ENCODE measurements around the gene COL27A1. TPM values are rescaled to one million over a fixed set of nuclear protein-coding genes. Genes with fewer than 3 reads are reported as not detected.
"Not testable (repeated sequence)": the region's sequence is repeated elsewhere in the genome, so short reads cannot be mapped to it uniquely, and the experiment has no call there.

COL27A1 gene
- total RNA-seq, 3 donors from 2014 or later = 3.5 to 22.0 (median 6.7) TPM

GRCh38 chr9:114124138-114124537 lies 31.2 kb upstream of the COL27A1 start:
- TF ChIP-seq POLR2AphosphoS5 (IDR thresholded peaks at IDR 0.05) = no peak
- TF ChIP-seq CTCF (IDR thresholded peaks at IDR 0.05) = no peak
- DNase-seq (ENCODE audit: low spot score in 2 of 2) = no peak

GRCh38 chr9:114124666-114125475 lies 30.5 kb upstream of the COL27A1 start:
- intact Hi-C loops (cut with DNase I; ENCODE audit: low total_unique reads) = no loop called here
- Histone ChIP-seq H3K36me3 (no peaks in the 10 kb centered on the region), H3K4me1 (no peaks in the 10 kb centered on the region), H3K4me3 (no peak overlapping the region), H3K27ac (no peak overlapping the region), H3K9me3 (peaks cover 0 to 4% of the 10 kb centered on the region in 2 donors), H3K27me3 (no peaks in the 10 kb centered on the region)
- DNase-seq (ENCODE audit: low spot score in 2 of 2) = no peak
- TF ChIP-seq POLR2AphosphoS5 (IDR thresholded peaks at IDR 0.05) = no peak
- TF ChIP-seq CTCF (IDR thresholded peaks at IDR 0.05) = no peak
- TF ChIP-seq POLR2A (IDR thresholded peaks at IDR 0.05) = no peak

More at GRCh38 chr9:114124138-114124537, 31.2 kb upstream of the COL27A1 start:
- H3K27me3 ChIP-seq = no peaks in the 10 kb centered on the region
- intact Hi-C loops (cut with DNase I; ENCODE audit: low total_unique reads) = no loop called here
- no peaks in the 10 kb centered on the region for H3K36me3 ChIP-seq
- H3K9me3 ChIP-seq = peaks cover 0 to 4% of the 10 kb centered on the region in 2 donors
- H3K4me1 ChIP-seq = no peaks in the 10 kb centered on the region
- no peak overlapping the region for H3K4me3 ChIP-seq
- no peak overlapping the region for H3K27ac ChIP-seq

- TF ChIP-seq CTCF (IDR thresholded peaks at IDR 0.05) (no peak), POLR2AphosphoS5 (IDR thresholded peaks at IDR 0.05) (no peak), POLR2A (IDR thresholded peaks at IDR 0.05) (no peak)
- H3K4me1 ChIP-seq = no peaks in the 10 kb centered on the region
- intact Hi-C loops (cut with DNase I; ENCODE audit: low total_unique reads) = no loop called here
Measured at GRCh38 chr9:114125476-114126013, 29.8 kb upstream of the COL27A1 start.

GRCh38 chr9:114126247-114127060 lies 28.9 kb upstream of the COL27A1 start:
- TF ChIP-seq POLR2A (IDR thresholded peaks at IDR 0.05) (no peak), POLR2AphosphoS5 (IDR thresholded peaks at IDR 0.05) (no peak), CTCF (IDR thresholded peaks at IDR 0.05) (no peak)
- no peak for DNase-seq (ENCODE audit: low spot score in 2 of 2)
- intact Hi-C loops (cut with DNase I; ENCODE audit: low total_unique reads) = no loop called here
- Histone ChIP-seq H3K27me3 (no peaks in the 10 kb centered on the region), H3K4me1 (no peaks in the 10 kb centered on the region), H3K27ac (no peak overlapping the region), H3K4me3 (no peak overlapping the region), H3K9me3 (peaks cover 0 to 4% of the 10 kb centered on the region in 2 donors), H3K36me3 (no peaks in the 10 kb centered on the region)

More at GRCh38 chr9:114125476-114126013, 29.8 kb upstream of the COL27A1 start:
- Histone ChIP-seq H3K9me3 (peaks cover 0 to 4% of the 10 kb centered on the region in 2 donors), H3K36me3 (no peaks in the 10 kb centered on the region), H3K4me3 (no peak overlapping the region), H3K27ac (no peak overlapping the region), H3K27me3 (no peaks in the 10 kb centered on the region)
- no peak for DNase-seq (ENCODE audit: low spot score in 2 of 2)

- H3K9me3 ChIP-seq; H3K27ac ChIP-seq; H3K27me3 ChIP-seq; DNase-seq (ENCODE audit: low spot score in 2 of 2); H3K4me1 ChIP-seq; H3K36me3 ChIP-seq; intact Hi-C loops (cut with DNase I; ENCODE audit: low total_unique reads); H3K4me3 ChIP-seq: not testable (repeated sequence)
Measured at GRCh38 chr9:114128759-114129158, 26.6 kb upstream of the COL27A1 start.
